SK-N-SH (cell line): ENCODE results near the gene GREM2.

ENCODE experiments used
- CHD2 ChIP-seq: fragments of 150-350 bp; IDR thresholded peaks from 2 replicates; pipeline ENCODE4 v1.6.1; 2018; ENCODE audit warnings: low read length; ENCODE audit not compliant: partially characterized antibody
- CTCF ChIP-seq: fragments of 200-600 bp; sonication (generic); IDR thresholded peaks from 2 replicates; pipeline ENCODE4 v1.6.1; 2017; ENCODE audit warnings: antibody characterized with exemption, mild to moderate bottlenecking, moderate library complexity
- EP300 ChIP-seq, 2 experiments: IDR thresholded peaks; 2 replicates each; pipeline versions ENCODE4 v1.4.0 to v1.6.1; 2012; ENCODE audit warnings: borderline replicate concordance in 1 of 2, low read depth in 1 of 2, low read length in 1 of 2
- EZH2phosphoT487 ChIP-seq: fragments of 200-600 bp; sonication (generic); IDR thresholded peaks from 2 replicates; pipeline ENCODE4 v1.6.1; 2017; ENCODE audit warnings: low read depth, mixed run types, mild to moderate bottlenecking, antibody characterized with exemption, moderate library complexity, borderline replicate concordance
- FOXM1 ChIP-seq: IDR thresholded peaks from 2 replicates; pipeline ENCODE4 v1.4.0; 2012; ENCODE audit warnings: low read depth, mild to moderate bottlenecking
- IRF3 ChIP-seq: fragments of 150-350 bp; IDR thresholded peaks from 2 replicates; pipeline ENCODE4 v1.6.1; 2016; ENCODE audit warnings: mild to moderate bottlenecking, low read depth, low read length
- MAX ChIP-seq: IDR thresholded peaks from 2 replicates; pipeline ENCODE4 v1.4.0; 2012; ENCODE audit warnings: low read depth
- PBX3 ChIP-seq: IDR thresholded peaks from 2 replicates; pipeline ENCODE4; 2012
- POLR2AphosphoS5 ChIP-seq: IDR thresholded peaks from 2 replicates; pipeline ENCODE4 v1.6.1; 2012; ENCODE audit warnings: low read depth, low read length
- RAD21 ChIP-seq: IDR thresholded peaks from 2 replicates; pipeline ENCODE4 v1.6.1; 2012; ENCODE audit warnings: mild to moderate bottlenecking, low read length
- RCOR1 ChIP-seq: fragments of 150-350 bp; IDR thresholded peaks from 2 replicates; pipeline ENCODE4 v1.6.1; 2017; ENCODE audit warnings: antibody characterized with exemption, low read length
- RXRA ChIP-seq: IDR thresholded peaks from 2 replicates; pipeline ENCODE4 v1.4.0; 2012; ENCODE audit warnings: low read depth, mild to moderate bottlenecking, borderline replicate concordance
- SIN3A ChIP-seq: IDR thresholded peaks from 2 replicates; pipeline ENCODE4 v1.6.1; 2012; ENCODE audit warnings: low read depth, mild to moderate bottlenecking, low read length, moderate library complexity, borderline replicate concordance
- USF2 ChIP-seq: fragments of 150-350 bp; IDR thresholded peaks from 2 replicates; pipeline ENCODE4 v1.6.1; 2017; ENCODE audit warnings: antibody characterized with exemption, low read length, low read depth, borderline replicate concordance

GRCh38 chr1:240572328-240572727 is 39.6 kb downstream of the GREM2 start:
- TF ChIP-seq MAX (no peak), CTCF (no peak), PBX3 (no peak), FOXM1 (no peak), CHD2 (no peak), IRF3 (no peak), RAD21 (no peak), RCOR1 (no peak), RXRA (no peak), POLR2AphosphoS5 (no peak), EP300 (IDR thresholded peaks at IDR 0.05; ENCODE audit: borderline replicate concordance in 1 of 2, low read depth in 1 of 2, low read length in 1 of 2) (no peak), SIN3A (no peak), EZH2phosphoT487 (no peak), USF2 (no peak)
